HG03097 (cell line): ENCODE data around the gene LCE2A.

ENCODE experiments used
- ATAC-seq: cut with Tn5 transposase; IDR thresholded peaks from one replicate; pipeline ENCODE4 v1.9.1; 2021; ENCODE audit not compliant: unreplicated experiment, low FRiP score

The LCE2A gene

GRCh38 chr1:152741656-152742055 is 43.5 kb downstream of the LCE2A start:
- ATAC-seq = no peak

- ATAC-seq = no peak
These were observed 45.4 kb downstream of the LCE2A start for GRCh38 chr1:152743371-152744145.

- no peak for ATAC-seq
These were observed 47.2 kb downstream of the LCE2A start for GRCh38 chr1:152745289-152745704.

- ATAC-seq = no peak
These were observed 47.8 kb downstream of the LCE2A start for GRCh38 chr1:152745765-152746444.

GRCh38 chr1:152747831-152748230 is 49.7 kb downstream of the LCE2A start:
- no peak for ATAC-seq
